GM18951 (cell line): ENCODE data around the gene PDLIM1.

Experiments used
- POLR2A ChIP-seq: IDR thresholded peaks from 4 replicates; pipeline ENCODE4 v1.6.1; 2011; ENCODE audit warnings: mild to moderate bottlenecking; ENCODE audit not compliant: insufficient read length, insufficient read depth; ENCODE audit errors: extremely low read depth
- in situ Hi-C: fragments of 300-500 bp; cut with MboI; formaldehyde crosslinking; loops from one replicate; pipeline ENCODE4 v1.12.0; 2022; ENCODE audit warnings: low sequenced_read_pairs, mixed read lengths, inconsistent platforms; ENCODE audit not compliant: unreplicated experiment

The PDLIM1 gene

GRCh38 chr10:95278061-95278988 is 12.5 kb downstream of the PDLIM1 start:
- in situ Hi-C loops, result no loop called here
- TF ChIP-seq POLR2A, result no peak

- TF ChIP-seq POLR2A, result no peak
- in situ Hi-C loops, result no loop called here
Measured at GRCh38 chr10:95277614-95278013, 13.2 kb downstream of the PDLIM1 start.

- no peak for TF ChIP-seq POLR2A
- in situ Hi-C loops, result no loop called here
Measured at GRCh38 chr10:95277201-95277570, 13.6 kb downstream of the PDLIM1 start.

- in situ Hi-C loops, result no loop called here
- no peak for TF ChIP-seq POLR2A
Measured at GRCh38 chr10:95276367-95277200, 14.2 kb downstream of the PDLIM1 start.

GRCh38 chr10:95275726-95276366 is 15.0 kb downstream of the PDLIM1 start:
- no peak for TF ChIP-seq POLR2A
- in situ Hi-C loops, result no loop called here

- in situ Hi-C loops, result no loop called here
Measured at GRCh38 chr10:95273393-95274312, 17.1 kb downstream of the PDLIM1 start.

GRCh38 chr10:95268438-95268837 is 22.4 kb downstream of the PDLIM1 start:
- in situ Hi-C loops, result no loop called here
- TF ChIP-seq POLR2A, result no peak

More at GRCh38 chr10:95273393-95274312, 17.1 kb downstream of the PDLIM1 start:
- TF ChIP-seq POLR2A, result no peak

GRCh38 chr10:95267251-95267650 is 23.6 kb downstream of the PDLIM1 start:
- TF ChIP-seq POLR2A, result no peak
- in situ Hi-C loops, result no loop called here

- in situ Hi-C loops, result no loop called here
- TF ChIP-seq POLR2A, result no peak
Measured at GRCh38 chr10:95266674-95267095, 24.1 kb downstream of the PDLIM1 start.

- TF ChIP-seq POLR2A, result no peak
- in situ Hi-C loops, result no loop called here
Measured at GRCh38 chr10:95265572-95265971, 25.2 kb downstream of the PDLIM1 start.

- in situ Hi-C loops, result no loop called here
- TF ChIP-seq POLR2A, result no peak
Measured at GRCh38 chr10:95264227-95265051, 26.4 kb downstream of the PDLIM1 start.

- no peak for TF ChIP-seq POLR2A
- in situ Hi-C loops, result no loop called here
Measured at GRCh38 chr10:95263864-95264226, 27.0 kb downstream of the PDLIM1 start.
